RPMI8226 (cell line): ENCODE data around the gene RFWD3.
"Not testable (repeated sequence)": the region's sequence is repeated elsewhere in the genome, so short reads cannot be mapped to it uniquely, and the experiment has no call there.

ENCODE experiments used
- DNase-seq: peaks from one replicate; pipeline ENCODE4 v3.0.0-alpha.2; 2015

RFWD3 gene

DNA sequence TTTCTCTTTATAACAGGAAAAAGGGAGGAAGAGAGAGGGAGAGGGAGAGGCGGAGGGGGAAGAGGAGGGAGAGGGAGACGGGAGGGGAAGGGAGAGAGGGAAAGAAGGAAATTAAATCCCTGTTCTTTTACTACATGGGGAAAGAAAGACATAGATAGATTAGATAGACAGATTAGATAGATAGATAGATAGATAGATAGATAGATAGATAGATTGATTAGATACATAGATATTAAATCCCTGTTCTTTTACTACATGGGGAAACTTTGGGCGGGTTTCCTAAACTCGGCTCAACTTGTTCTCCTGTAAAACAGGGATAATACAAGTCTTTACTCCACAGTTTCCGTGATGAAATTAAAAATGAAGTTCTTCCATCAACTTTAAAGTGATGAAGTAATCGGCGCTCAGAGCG lies 661 bp downstream of the RFWD3 start:
- no peak for DNase-seq

GRCh38 chr16:74661064-74661463 lies 5.6 kb downstream of the RFWD3 start:
- no peak for DNase-seq

DNA sequence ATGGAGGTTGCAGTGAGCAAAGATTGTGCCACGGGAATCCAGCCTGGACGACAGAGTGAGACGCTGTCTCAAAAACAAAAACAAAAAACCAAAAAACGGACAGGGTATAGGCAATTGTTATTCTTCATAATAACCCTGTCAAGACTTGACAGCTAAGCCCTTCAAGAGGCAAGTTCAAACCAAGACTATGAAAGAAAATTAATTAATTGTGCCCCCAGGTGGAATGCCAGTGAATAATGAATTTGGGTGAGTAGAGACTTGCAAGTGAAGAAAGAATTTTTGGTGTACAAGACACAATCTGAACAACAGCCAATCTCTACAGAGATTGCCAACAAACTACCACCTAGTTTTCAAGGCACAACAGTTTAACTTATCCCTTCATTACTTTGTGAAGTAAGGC lies 6.3 kb downstream of the RFWD3 start:
- no peak for DNase-seq

DNA sequence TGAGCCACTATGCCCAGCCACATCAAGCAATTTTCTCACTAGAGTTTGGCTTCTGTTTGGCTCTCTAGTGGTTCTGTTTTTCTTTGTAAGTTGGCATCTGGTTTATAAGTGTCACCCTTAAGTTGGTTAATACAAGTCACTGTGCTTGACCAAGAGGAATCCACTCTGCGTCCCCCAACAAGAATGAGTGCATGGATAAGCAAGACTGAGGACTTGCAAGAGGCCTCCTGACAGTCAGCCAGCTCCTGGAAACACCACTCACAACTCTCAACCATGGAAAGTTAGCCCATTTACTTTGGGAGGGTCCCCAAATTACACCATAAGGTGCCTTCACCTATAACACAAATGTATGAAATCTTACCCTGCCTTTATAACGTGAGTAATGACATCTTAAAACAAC lies 7.6 kb downstream of the RFWD3 start:
- DNase-seq = no peak

DNA sequence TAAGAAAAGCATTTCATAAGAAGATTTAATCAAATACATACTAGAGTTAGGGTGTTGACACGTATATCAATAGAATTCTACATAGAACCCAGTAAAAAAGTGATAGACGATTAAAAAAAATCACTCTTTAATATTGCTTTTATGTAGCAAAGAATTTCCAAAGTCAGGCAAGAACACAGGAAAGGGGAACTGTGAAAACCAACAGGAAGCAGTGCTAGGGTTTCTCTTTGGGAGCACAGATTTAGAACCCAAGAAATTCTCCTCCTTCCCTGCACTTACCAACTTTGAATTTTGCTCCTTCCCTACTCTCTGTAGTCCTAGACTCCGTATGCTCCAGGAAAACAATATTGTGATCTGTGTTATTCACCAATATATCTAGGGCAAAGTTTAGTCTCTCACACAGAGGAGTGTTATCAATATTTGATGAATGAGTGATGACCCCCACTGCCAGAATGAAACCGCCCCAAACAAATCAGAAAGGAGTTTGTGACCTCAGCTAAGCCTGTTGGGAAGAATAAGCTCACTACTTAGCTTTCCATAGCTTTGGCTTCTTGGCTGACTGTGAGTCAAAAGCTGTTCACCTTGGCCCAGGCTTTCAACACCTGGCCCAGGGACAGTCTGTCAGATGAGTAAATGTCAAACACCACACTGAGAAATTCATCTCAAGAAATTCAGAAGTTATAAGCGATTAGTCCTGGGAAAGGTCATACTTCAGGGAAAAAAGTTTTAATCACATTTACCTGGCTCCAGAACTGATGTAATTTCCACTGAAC lies 8.6 kb downstream of the RFWD3 start:
- no peak for DNase-seq

DNA sequence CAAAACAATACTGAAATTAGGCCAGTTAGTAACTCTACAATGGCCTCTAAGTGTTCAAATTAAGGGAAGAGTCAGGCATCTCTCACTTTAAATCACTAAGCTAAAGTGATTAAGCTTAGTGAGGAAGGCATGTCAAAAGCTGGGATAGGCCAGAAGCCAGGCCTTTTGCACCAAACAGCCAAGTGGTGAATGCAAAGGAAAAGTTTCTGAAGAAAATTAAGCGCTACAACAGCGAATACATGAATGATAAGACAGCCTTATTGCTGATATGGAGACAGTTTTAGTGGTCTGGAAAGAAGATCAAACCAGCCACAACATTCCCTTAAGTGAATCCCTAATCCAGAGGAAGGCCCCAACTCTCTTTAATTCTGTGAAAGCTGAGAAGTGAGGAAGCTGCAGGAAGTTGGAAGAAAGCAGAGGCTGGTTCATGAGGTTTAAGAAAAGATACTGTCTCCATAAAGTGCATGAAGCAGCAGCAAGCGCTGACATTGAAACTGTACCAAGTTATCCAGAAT lies 12.1 kb downstream of the RFWD3 start:
- DNase-seq = no peak

GRCh38 chr16:74652883-74653282 lies 13.8 kb downstream of the RFWD3 start:
- DNase-seq = not testable (repeated sequence)

DNA sequence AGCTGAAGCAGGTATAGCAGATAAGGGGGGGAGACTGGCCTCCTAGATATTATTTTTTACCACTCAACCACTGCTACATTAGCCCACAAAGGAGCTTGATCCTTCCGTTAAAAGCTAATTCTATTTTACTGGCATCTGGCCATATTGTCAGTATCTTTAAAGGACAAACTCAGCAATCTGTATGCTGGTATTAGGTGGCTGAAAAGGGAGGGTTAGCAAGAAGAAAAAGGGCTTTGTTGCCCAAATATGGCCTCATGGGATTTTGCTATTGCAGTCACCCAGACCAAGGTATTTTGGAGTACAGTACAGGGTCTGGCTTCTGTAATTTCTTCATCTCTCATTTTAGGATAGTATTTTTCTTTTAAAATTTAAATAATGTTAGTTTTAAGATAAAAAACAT lies 14.4 kb downstream of the RFWD3 start:
- no peak for DNase-seq

DNA sequence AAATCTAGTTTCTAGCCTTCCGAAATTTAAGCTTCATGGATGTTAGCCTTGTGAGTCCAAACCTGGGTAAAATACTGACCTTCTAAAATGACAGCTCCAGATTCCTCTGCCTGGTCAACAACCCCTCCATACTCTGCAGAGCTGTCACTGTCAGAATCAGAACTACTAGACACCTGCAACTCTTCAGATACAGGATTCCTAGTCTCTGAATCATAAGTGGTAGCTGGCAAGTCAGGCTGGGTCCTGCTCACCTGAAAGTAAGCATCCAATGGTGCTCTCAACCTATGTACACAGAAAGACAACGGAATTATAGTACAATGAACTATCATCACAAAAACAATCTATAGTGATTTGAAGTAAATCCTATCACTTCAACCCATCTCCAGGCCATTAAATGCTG lies 14.8 kb downstream of the RFWD3 start:
- no peak for DNase-seq

DNA sequence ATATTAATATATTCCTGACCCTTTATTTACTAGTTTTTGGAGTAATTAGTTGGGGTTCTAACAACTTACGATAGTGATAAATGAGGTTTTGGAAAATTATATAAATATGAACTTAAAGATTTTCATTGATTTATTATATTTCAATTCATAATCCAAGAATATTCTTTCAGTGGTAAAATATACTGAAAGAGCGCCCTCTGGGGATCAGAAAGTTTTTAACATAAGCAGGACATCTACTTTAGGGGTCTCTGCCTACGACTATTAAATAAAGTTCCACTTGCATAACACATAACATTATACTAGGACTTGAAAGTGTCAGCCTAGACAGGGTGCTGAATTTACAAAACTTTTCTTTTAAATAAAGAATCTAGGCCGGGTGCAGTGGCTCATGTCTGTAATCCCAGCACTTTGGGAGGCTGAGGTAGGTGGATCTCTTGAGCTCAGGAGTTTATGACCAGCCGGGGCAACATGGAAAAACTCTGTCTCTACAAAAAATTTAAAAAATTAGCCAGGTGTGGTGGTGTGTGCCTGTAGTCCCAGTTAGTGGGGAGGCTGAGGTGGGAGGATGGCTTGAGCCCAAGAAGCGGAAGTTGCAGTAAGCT lies 15.6 kb downstream of the RFWD3 start:
- DNase-seq = peak; percentile 15

- no peak for DNase-seq
These were observed 16.7 kb downstream of the RFWD3 start for GRCh38 chr16:74649839-74650504.

DNA sequence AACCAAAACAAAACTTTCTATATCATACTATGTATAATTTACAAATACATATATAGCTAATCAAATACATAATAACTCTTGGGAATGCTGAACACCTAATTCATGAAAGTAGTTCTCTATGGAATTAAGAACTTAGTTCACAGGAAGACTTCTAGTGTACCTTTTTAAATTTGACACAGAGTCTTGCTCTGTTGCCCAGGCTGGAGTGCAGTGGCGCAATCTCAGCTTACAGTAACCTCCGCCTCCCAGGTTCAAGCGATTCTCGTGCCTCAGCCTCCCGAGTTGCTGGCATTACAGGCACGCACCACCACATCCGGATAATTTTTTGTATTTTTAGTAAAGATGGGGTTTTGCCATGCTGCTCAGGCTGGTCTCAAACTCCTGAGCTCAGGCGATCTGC lies 24.7 kb downstream of the RFWD3 start:
- DNase-seq = no peak

DNA sequence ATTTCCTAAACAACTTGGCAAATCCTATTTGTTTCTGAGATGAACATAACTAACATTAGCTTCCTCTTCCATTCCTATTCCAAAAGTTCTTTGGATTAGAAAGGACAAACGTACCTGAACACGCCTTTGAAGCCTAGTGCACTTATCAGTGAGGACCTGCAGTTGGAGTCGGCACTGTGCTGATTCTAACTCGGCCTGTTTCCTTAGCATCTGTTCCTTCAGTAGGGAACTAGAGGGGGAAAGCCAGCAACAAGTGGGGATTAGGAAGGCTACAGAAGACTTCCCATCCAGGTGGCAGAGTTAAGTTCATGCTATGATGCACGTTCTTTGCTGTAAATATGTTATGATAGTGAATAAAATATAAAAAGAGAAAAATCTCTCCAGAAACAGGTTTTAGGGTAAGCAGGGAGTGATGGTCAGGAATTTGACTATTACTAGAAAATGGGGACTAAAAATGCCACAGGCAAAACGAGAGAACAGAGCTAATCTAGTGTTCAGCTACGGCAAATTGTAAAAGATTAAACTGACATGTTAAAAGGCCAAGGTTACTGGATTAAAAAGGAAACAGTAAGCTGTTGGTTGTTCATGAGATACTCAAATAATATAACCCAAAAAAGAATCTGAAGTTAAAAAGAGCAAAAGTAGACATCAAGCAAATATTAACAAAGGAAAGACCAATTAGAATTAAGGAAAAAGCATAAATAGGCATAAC lies 28.8 kb downstream of the RFWD3 start:
- no peak for DNase-seq

DNA sequence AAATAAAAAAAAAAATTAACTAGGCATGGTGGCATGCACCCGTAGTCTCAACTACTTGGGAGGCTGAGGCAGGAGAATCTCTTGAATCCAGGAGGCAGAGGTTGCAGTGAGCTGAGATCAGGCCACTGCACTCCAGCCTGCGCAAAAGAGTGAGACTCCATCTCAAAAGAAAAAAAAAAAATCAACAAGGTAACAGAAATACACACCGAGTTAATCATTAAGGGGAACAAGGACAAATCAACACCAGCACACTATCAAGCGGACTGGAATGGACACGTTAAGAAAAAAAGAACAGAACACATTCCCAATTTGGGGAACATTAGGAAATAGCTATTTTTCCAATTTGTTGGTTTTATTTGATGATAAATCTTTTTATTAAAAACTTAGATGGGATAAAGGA lies 31.4 kb downstream of the RFWD3 start:
- no peak for DNase-seq

- no peak for DNase-seq
These were observed 33.0 kb downstream of the RFWD3 start for GRCh38 chr16:74633686-74634085.

- DNase-seq = no peak
These were observed 39.0 kb downstream of the RFWD3 start for GRCh38 chr16:74627506-74628220.

DNA sequence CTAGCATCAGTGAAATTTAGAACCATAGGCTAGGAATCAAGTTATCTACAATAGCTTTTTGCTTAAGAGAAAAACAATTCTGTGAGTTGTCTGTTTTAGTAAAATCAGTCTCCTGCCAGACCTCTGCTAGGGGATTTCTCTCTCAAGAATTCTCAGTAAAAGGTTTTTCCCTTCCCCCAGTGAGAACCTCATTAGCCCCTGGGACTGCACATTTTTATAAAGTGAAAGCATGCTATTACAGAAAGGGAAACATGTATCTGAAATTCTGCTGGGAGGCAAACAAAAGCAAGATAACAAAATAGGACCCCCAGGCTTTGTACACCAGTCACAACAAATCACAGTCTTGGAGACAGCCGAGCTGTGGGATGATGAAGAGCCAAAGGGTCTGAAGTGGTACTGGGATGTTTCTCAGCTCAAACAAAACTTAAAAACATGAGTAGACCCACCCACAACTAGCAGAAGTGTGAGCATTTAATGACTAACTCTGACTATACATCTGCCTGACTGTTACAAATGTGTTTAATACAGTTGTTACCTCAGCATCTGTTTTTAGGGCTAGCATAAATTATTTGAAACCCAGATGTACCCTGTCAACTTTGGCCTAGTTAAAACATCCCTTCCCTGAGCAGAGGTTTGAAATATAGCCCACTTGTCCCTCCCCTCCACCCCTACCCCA lies 39.8 kb downstream of the RFWD3 start:
- no peak for DNase-seq

DNA sequence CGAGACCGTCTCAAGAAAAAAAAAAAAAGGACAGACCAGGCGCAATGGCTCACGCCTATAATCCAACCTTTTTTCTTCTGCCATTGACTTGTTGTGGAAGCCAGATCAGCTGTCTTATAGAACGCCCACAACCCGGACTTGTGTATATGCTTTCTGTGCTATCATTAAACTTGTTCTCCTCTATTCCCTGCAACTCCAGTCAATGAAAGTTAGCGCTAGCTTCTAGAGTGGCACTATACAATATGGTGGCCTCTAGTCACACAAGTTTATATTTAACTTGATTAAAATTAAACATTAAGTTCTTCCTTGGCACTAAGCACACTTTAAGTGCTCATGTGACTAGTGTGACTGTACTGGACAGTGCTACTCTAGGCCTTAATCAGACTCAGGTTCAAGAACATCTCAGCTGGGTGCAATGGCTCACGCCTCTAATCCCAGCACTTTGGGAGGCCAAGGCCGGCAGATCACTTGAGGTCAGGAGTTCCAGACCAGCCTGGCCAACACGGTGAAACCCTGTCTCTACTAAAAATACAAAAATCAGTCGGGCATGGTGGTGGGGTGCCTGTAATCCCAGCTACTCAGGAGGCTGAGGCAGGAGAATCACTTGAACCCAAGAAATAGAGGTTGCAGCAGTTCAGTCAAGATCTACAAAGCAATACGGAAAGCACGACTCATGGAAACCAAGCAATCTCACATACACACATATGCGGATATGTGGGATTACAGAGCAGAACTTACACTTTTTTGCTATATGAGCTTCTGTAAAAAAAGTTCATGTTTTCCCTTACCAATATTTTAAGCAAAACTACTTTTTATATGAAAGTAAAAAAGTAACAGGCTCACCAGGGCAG lies 41.0 kb downstream of the RFWD3 start:
- DNase-seq = no peak

DNA sequence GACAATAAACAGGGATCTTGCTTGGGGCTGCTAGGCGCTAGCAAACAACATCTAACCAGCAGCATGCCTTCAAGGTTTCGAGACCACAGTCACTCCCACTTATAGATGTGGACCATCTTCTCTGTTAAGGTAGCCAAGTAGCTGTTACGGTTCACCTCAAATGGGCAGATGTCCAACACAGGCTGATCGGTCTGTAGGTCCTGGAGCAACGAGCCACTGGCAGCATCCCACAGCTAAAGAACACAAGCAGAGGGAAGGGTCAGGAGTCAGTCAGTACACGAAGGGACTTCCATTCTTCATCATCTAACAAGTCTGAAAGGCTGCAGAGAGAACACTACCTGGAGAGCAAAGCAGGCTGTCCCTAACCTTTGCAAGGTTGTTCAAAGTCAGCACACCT lies 42.8 kb downstream of the RFWD3 start:
- DNase-seq = no peak

- peak; percentile 52 for DNase-seq
These were observed 43.4 kb downstream of the RFWD3 start for GRCh38 chr16:74623214-74623838.

GRCh38 chr16:74622005-74622404 lies 44.7 kb downstream of the RFWD3 start:
- DNase-seq = no peak
